ENCODE measurements around the gene MEIOB. TPM values are rescaled to one million over a fixed set of nuclear protein-coding genes. Genes with fewer than 3 reads are reported as not detected.

MEIOB gene
- polyA plus RNA-seq, 1 donor (not counting 4 experiments of a cell fraction or from before 2014, with no cell fraction given) = not detected

GRCh38 chr16:1865902-1866690 is 5.9 kb downstream of the MEIOB start:
- no peaks in the 10 kb centered on the region for H3K36me3 ChIP-seq (ENCODE audit: control insufficient read depth in 2 of 2, extremely low read depth in 1 of 2, insufficient read depth in 2 of 2, low read length in 2 of 2)
- H3K4me3 ChIP-seq (ENCODE audit: control insufficient read depth in 2 of 3, extremely low read depth in 1 of 3, insufficient read depth in 2 of 3, low read depth in 1 of 3, low read length in 3 of 3) = no peak overlapping the region
- no peak for TF ChIP-seq CTCF (optimal IDR thresholded peaks at IDR 0.05 in 1 of 3, IDR thresholded peaks at IDR 0.05 in 1 of 3, conservative IDR thresholded peaks at IDR 0.05 in 1 of 3; ENCODE audit: extremely low read depth in 1 of 3, insufficient read depth in 2 of 3, low read length in 3 of 3)
- no peak for TF ChIP-seq EZH2 (IDR thresholded peaks at IDR 0.05; ENCODE audit: low read length)
- no peaks in the 10 kb centered on the region for H4K20me1 ChIP-seq (ENCODE audit: control insufficient read depth, extremely low read depth, insufficient read depth, low read length)
- no peaks in the 10 kb centered on the region for H3K79me2 ChIP-seq (ENCODE audit: control insufficient read depth, insufficient read depth, low read length)
- DNase-seq (ENCODE audit: low read depth, low spot score) = no peak
- dilution Hi-C loops (cut with MboI; ENCODE audit: extremely low pct_ligation_motif_present, low sequenced_read_pairs) = no loop called here
- no peak overlapping the region for H3K4me2 ChIP-seq (ENCODE audit: control insufficient read depth, extremely low read depth, insufficient read depth, low read depth, low read length)
- peaks cover 9% of the 10 kb centered on the region for H3K4me1 ChIP-seq (ENCODE audit: control insufficient read depth, extremely low read depth, insufficient read depth, low read length)
- FAIRE-seq = no peak
- H3K9me3 ChIP-seq (ENCODE audit: control insufficient read depth, low read depth, low read length) = no peaks in the 10 kb centered on the region
- H2AFZ ChIP-seq (ENCODE audit: control insufficient read depth, low read length) = no peak overlapping the region
- no peaks in the 10 kb centered on the region for H3K27me3 ChIP-seq (ENCODE audit: control insufficient read depth, extremely low read depth, insufficient read depth, low read length)
- H3K9ac ChIP-seq (ENCODE audit: control insufficient read depth, extremely low read depth, insufficient read depth, low read length) = no peak overlapping the region
- H3K27ac ChIP-seq (ENCODE audit: control insufficient read depth, insufficient read depth, low read length) = no peak overlapping the region
- H3K9me1 ChIP-seq (ENCODE audit: control insufficient read depth, extremely low read depth, insufficient read depth, low read length) = no peaks in the 10 kb centered on the region

GRCh38 chr16:1863681-1864460 is 8.1 kb downstream of the MEIOB start:
- Histone ChIP-seq H2AFZ (ENCODE audit: control insufficient read depth, low read length) (no peak overlapping the region), H3K27me3 (ENCODE audit: control insufficient read depth, extremely low read depth, insufficient read depth, low read length) (peaks cover 10% of the 10 kb centered on the region), H3K36me3 (ENCODE audit: control insufficient read depth in 2 of 2, extremely low read depth in 1 of 2, insufficient read depth in 2 of 2, low read length in 2 of 2) (no peaks in the 10 kb centered on the region), H3K79me2 (ENCODE audit: control insufficient read depth, insufficient read depth, low read length) (no peaks in the 10 kb centered on the region), H3K4me3 (ENCODE audit: control insufficient read depth in 2 of 3, extremely low read depth in 1 of 3, insufficient read depth in 2 of 3, low read depth in 1 of 3, low read length in 3 of 3) (no peak overlapping the region), H3K4me2 (ENCODE audit: control insufficient read depth, extremely low read depth, insufficient read depth, low read depth, low read length) (no peak overlapping the region), H3K9me1 (ENCODE audit: control insufficient read depth, extremely low read depth, insufficient read depth, low read length) (no peaks in the 10 kb centered on the region), H3K9me3 (ENCODE audit: control insufficient read depth, low read depth, low read length) (no peaks in the 10 kb centered on the region), H3K9ac (ENCODE audit: control insufficient read depth, extremely low read depth, insufficient read depth, low read length) (no peak overlapping the region), H3K4me1 (ENCODE audit: control insufficient read depth, extremely low read depth, insufficient read depth, low read length) (no peaks in the 10 kb centered on the region), H4K20me1 (ENCODE audit: control insufficient read depth, extremely low read depth, insufficient read depth, low read length) (no peaks in the 10 kb centered on the region), H3K27ac (ENCODE audit: control insufficient read depth, insufficient read depth, low read length) (no peak overlapping the region)
- no peak for TF ChIP-seq EZH2 (IDR thresholded peaks at IDR 0.05; ENCODE audit: low read length)
- TF ChIP-seq CTCF (optimal IDR thresholded peaks at IDR 0.05 in 1 of 3, IDR thresholded peaks at IDR 0.05 in 1 of 3, conservative IDR thresholded peaks at IDR 0.05 in 1 of 3; ENCODE audit: extremely low read depth in 1 of 3, insufficient read depth in 2 of 3, low read length in 3 of 3) = peak in 2 of 3 experiments; percentile 27 to 43
- no peak for FAIRE-seq
- dilution Hi-C loops (cut with MboI; ENCODE audit: extremely low pct_ligation_motif_present, low sequenced_read_pairs) = no loop called here
- no peak for DNase-seq (ENCODE audit: low read depth, low spot score)

Data from keratinocyte (primary cell).